SH-SY5Y (cell line): ENCODE measurements around the gene GLMN.

Experiments used
- GATA2 ChIP-seq: IDR thresholded peaks from 2 replicates; pipeline ENCODE4 v1.6.1; 2011; ENCODE audit warnings: mild to moderate bottlenecking, low read depth, low read length
- GATA3 ChIP-seq: IDR thresholded peaks from 2 replicates; pipeline ENCODE4 v1.6.1; 2011; ENCODE audit warnings: low read depth, mild to moderate bottlenecking, low read length, moderate library complexity

- no peak for TF ChIP-seq GATA3
- no peak for TF ChIP-seq GATA2
Measured at GRCh38 chr1:92240034-92240433, 58.8 kb downstream of the GLMN start.
